ENCODE measurements around the gene CALHM6.

GRCh38 chr6:116508527-116508926 lies 47.4 kb downstream of the CALHM6 start:
- TF ChIP-seq EP300 (IDR thresholded peaks at IDR 0.05) (no peak), CTCF (IDR thresholded peaks at IDR 0.05) (no peak), POLR2A (IDR thresholded peaks at IDR 0.05) (no peak)
